DMS114 treated with DMSO at 0.1 percent for 48 hours (cell line): Measurements from ENCODE around the gene CSF1R.

ENCODE experiments used
- DNase-seq: peaks from one replicate; lab custom pipeline; 2025; ENCODE audit not compliant: unreplicated experiment; lab: John Stamatoyannopoulos, UW

CSF1R gene

GRCh38 chr5:150070821-150071220, 15.5 kb downstream of the CSF1R start:
- DNase-seq: no peak

GRCh38 chr5:150069672-150070627, 16.4 kb downstream of the CSF1R start:
- no peak for DNase-seq

- DNase-seq: no peak
Observed at GRCh38 chr5:150068961-150069645, 17.3 kb downstream of the CSF1R start.

- no peak for DNase-seq
Observed at GRCh38 chr5:150068472-150068871, 17.9 kb downstream of the CSF1R start.

- DNase-seq: no peak
Observed at GRCh38 chr5:150068071-150068470, 18.3 kb downstream of the CSF1R start.

GRCh38 chr5:150067405-150067960, 18.9 kb downstream of the CSF1R start:
- DNase-seq: no peak

- no peak for DNase-seq
Observed at GRCh38 chr5:150066901-150067396, 19.4 kb downstream of the CSF1R start.

GRCh38 chr5:150066436-150066835, 19.9 kb downstream of the CSF1R start:
- no peak for DNase-seq

- DNase-seq: no peak
Observed at GRCh38 chr5:150065886-150066285, 20.5 kb downstream of the CSF1R start.

GRCh38 chr5:150065346-150065745, 21.0 kb downstream of the CSF1R start:
- DNase-seq: no peak

GRCh38 chr5:150064681-150065220, 21.6 kb downstream of the CSF1R start:
- DNase-seq: no peak

GRCh38 chr5:150063638-150064037, 22.7 kb downstream of the CSF1R start:
- no peak for DNase-seq

GRCh38 chr5:150062216-150062922, 24.0 kb downstream of the CSF1R start:
- no peak for DNase-seq

GRCh38 chr5:150061538-150061995, 24.8 kb downstream of the CSF1R start:
- DNase-seq: no peak

- no peak for DNase-seq
Observed at GRCh38 chr5:150060471-150060870, 25.9 kb downstream of the CSF1R start.

- no peak for DNase-seq
Observed at GRCh38 chr5:150059623-150060022, 26.7 kb downstream of the CSF1R start.

GRCh38 chr5:150058480-150059126, 27.8 kb downstream of the CSF1R start:
- DNase-seq: no peak

GRCh38 chr5:150057996-150058395, 28.4 kb downstream of the CSF1R start:
- DNase-seq: no peak

GRCh38 chr5:150057511-150057910, 28.8 kb downstream of the CSF1R start:
- DNase-seq: no peak

- DNase-seq: no peak
Observed at GRCh38 chr5:150057052-150057451, 29.3 kb downstream of the CSF1R start.
